OCI-LY1 (cell line): ENCODE measurements around the gene NSUN3.

ENCODE experiments used
- EZH2 ChIP-seq: fragments of 200-600 bp; sonication (generic), shearing (Covaris generic); IDR thresholded peaks from 2 replicates; pipeline ENCODE4 v1.8.0; 2017; ENCODE audit warnings: borderline replicate concordance, mixed run types, mild to moderate bottlenecking, antibody characterized with exemption, low read length, moderate library complexity, mixed read lengths
- TF ChIP-seq, protein P1 (sequence below): fragments of 200-600 bp; sonication (generic), shearing (Covaris generic); IDR thresholded peaks from 2 replicates; pipeline ENCODE4 v1.5.1; 2017; ENCODE audit warnings: mild to moderate bottlenecking, antibody characterized with exemption, low read length, moderate library complexity, mixed read lengths

DNA sequence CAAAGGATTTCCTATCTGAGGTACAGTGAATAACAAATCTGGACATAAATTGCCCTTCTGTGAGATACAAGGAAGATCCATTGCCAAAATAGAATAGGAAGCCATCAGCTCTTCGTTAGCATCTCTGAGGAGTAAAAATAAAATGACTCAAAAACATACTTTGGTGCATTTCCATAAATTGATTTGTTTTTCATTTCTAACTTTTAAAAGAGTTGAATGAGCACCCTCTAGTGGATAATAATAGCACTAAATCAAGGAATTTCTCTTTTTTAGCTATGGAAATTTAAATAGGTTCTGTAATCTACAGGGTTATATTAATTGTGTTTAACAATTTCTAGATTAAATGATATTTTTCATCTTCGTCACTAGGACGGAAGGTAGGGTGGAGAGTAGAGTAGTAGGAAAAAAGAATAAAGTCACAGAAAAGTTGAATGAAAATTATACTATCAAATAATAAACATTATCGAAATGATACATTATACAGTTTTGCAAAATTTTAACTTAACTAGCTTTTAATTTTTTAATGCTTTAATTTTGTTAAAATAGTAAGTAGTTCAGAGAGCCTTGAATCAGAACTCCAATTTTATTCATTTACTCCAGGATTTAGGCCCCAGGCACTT lies 6.4 kb downstream of the NSUN3 start:
- TF ChIP-seq, protein P1, sequence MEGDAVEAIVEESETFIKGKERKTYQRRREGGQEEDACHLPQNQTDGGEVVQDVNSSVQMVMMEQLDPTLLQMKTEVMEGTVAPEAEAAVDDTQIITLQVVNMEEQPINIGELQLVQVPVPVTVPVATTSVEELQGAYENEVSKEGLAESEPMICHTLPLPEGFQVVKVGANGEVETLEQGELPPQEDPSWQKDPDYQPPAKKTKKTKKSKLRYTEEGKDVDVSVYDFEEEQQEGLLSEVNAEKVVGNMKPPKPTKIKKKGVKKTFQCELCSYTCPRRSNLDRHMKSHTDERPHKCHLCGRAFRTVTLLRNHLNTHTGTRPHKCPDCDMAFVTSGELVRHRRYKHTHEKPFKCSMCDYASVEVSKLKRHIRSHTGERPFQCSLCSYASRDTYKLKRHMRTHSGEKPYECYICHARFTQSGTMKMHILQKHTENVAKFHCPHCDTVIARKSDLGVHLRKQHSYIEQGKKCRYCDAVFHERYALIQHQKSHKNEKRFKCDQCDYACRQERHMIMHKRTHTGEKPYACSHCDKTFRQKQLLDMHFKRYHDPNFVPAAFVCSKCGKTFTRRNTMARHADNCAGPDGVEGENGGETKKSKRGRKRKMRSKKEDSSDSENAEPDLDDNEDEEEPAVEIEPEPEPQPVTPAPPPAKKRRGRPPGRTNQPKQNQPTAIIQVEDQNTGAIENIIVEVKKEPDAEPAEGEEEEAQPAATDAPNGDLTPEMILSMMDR = peak; percentile 74; the same call in 1 of the 2 replicates
- no peak for TF ChIP-seq EZH2
